Subcutaneous adipose tissue (tissue), 4 donors: ENCODE measurements around the gene PLSCR5. TPM values are rescaled to one million over a fixed set of nuclear protein-coding genes. Genes with fewer than 3 reads are reported as not detected.

ENCODE experiments used
- total RNA-seq, 4 donors: library from RNA; depleted of rRNA; stranded (reverse); fragments of >200 nt; gene quantifications; one replicate each; pipeline ENCODE4 v1.1.0, GENCODE V29; 2016
- TF ChIP-seq, protein P1 (sequence below): fragments of 450-650 bp; IDR thresholded peaks from one replicate; pipeline ENCODE4 v1.5.1; 2016; ENCODE audit warnings: low read depth, mild to moderate bottlenecking, control low read depth, antibody characterized with exemption, moderate library complexity

The PLSCR5 gene
- total RNA-seq, 4 donors from 2014 or later: not detected

DNA sequence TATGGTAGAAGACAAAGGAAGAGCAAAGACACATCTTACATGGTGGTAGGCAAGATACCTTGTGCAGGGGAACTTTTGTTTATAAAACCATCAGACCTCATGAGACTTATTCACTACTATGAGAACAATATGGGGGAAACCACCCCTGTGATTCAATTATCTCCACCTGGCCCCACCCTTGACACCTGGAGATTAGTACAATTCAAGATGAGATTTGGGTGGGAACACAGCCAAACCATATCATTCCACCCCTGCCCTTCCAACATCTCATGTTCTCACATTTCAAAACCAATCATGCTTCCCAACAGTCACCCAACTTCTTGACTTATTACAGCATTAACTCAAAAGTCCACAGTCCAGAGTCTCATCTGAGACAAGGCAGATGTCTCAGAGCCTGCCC, 39.0 kb downstream of the PLSCR5 start:
- TF ChIP-seq, protein P1, sequence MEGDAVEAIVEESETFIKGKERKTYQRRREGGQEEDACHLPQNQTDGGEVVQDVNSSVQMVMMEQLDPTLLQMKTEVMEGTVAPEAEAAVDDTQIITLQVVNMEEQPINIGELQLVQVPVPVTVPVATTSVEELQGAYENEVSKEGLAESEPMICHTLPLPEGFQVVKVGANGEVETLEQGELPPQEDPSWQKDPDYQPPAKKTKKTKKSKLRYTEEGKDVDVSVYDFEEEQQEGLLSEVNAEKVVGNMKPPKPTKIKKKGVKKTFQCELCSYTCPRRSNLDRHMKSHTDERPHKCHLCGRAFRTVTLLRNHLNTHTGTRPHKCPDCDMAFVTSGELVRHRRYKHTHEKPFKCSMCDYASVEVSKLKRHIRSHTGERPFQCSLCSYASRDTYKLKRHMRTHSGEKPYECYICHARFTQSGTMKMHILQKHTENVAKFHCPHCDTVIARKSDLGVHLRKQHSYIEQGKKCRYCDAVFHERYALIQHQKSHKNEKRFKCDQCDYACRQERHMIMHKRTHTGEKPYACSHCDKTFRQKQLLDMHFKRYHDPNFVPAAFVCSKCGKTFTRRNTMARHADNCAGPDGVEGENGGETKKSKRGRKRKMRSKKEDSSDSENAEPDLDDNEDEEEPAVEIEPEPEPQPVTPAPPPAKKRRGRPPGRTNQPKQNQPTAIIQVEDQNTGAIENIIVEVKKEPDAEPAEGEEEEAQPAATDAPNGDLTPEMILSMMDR: no peak

DNA sequence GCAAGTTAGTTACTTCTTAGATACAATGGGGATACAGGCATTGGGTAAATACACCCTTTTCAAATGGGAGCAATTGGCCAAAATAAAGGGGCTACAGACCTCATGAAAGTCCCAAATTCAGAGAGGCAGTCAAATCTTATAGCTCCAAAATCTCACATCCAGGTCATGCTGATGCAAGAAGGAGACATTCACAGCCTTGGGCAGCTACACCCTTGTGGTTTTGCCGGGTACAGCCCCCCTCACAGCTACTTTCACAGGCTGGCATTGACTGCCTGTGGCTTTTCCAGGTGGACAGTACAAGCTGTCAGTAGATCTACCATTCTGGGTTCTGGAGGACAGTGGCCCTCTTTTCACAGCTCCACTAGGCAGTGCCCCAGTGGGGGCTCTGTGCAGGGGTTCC, 43.3 kb downstream of the PLSCR5 start:
- TF ChIP-seq, protein P1: no peak

DNA sequence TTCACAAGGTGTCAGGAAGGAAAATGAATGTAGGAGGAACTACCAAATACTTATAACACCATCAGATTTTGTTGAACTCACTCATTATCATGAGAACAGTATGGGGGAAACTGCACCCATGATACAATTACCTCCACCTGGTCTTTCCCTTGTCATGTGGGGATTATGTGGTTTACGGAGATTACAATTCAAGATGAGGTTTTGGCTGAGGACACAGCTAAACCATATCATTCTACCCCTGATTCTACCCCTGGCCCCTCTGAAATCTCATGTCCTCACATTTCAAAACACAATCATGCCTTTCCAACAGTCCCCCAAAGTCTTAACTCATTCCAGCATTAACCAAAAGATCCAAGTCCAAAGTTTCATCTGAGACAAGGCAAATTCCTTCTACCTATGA, 43.7 kb downstream of the PLSCR5 start:
- TF ChIP-seq, protein P1: no peak

DNA sequence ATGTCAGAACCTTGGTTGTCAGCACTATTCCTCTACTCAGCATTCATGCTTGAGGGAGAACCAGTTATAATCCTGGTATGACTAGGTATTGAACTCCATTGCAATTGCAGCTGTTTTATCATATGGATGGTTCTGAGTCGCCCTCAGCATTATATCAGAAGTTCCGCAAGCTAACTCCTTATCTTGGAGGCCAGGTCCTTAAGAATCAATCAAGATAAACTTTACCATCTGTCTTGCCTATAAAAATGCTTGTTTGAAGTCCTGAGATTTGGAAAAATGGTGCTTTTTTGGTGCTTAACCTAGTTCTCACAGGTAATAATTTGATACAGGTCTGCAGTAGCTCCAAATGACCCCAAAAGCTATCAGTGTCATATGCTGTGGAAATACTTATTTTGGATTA, 44.5 kb downstream of the PLSCR5 start:
- TF ChIP-seq, protein P1: no peak

DNA sequence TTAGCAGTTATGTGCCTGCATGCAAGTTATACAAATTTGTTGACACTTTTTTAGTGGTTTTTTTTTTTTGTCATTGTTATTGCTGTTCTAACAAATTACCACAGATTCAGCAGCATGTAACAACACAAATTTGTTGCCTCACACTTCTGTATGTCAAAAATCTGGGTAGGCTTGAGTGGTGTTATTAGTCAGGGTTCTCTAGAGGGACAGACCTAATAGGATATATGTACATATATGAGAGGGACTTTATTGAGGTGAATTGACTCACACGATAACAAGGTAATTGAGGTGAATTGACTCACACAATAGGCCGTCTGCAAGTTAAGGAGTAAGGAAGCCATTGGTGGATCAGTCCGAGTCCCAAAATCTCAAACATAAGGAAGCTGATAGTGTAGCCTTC, 45.8 kb downstream of the PLSCR5 start:
- TF ChIP-seq, protein P1: no peak

DNA sequence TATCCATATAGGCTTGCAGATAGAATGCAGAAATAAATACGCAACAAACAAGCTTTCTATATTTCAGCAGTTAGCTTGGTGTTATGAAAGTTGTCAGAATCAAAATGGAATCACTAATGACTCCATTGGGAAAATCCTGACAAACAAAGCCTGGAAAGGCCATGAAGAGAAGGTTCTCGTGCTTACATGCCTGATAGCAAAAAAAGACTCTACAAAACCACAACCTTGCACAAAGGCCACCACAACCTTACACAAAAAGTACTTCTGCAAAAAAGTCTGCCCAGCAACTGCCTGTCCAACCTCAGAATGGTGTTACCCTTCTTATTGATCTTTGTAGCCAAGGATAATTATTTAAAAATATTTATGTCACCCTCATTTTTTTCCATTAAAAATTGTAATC, 46.4 kb downstream of the PLSCR5 start:
- TF ChIP-seq, protein P1: no peak

DNA sequence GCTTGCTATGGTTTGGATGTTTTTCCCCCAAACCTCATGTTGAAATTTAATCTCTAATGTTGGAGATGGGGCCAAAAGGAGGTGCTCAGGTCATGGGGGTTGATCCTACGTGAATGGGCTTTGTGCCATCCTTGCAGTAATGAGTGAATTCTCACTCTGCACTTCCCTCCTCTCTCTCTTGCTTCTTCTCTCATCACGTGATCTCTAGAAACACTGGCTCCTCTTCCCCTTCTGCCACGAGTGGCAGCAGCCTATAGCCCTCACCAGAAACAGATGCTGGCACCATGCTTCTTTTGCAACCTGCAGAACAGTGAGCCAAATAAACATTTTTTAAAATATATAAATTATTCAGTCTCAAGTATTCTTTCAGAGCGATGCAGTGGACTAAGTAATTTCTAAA, 47.4 kb downstream of the PLSCR5 start:
- TF ChIP-seq, protein P1: no peak
